ENCODE data around the gene ZNF496.
"Not testable (repeated sequence)": the region's sequence is repeated elsewhere in the genome, so short reads cannot be mapped to it uniquely, and the experiment has no call there.

ZNF496 gene

DNA sequence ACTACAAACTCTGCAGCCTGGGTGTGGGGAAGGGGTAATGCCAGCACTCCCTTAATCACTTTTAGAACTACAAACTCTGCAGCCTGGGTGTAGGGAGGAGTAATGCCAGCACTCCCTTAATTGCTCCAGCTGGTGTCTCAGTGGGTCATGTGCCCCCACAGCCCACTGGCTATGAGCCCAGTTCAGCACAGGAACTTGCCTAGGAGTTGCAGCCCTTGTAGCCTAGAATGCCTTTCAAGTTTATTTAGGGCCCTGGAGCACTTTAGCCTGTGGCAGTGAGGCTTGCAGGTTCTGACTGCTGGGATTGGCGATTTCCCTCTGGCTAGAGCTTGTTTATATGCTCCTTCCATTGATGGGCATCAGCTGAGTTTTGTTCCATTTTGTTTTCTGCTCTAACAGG is 58.7 kb downstream of the ZNF496 start:
- Histone ChIP-seq H3K27me3 (replicated peaks) (no peaks in the 10 kb centered on the region), H3K4me3 (ENCODE audit: low read depth, low read length) (no peak overlapping the region), H3K36me3 (replicated peaks) (no peaks in the 10 kb centered on the region), H3K27ac (no peak overlapping the region)
- in situ Hi-C loops (cut with HindIII; ENCODE audit: low pct_ligation_motif_present, low sequenced_read_pairs) = no loop called here
- DNase-seq = no peak
- TF ChIP-seq, protein P1, sequence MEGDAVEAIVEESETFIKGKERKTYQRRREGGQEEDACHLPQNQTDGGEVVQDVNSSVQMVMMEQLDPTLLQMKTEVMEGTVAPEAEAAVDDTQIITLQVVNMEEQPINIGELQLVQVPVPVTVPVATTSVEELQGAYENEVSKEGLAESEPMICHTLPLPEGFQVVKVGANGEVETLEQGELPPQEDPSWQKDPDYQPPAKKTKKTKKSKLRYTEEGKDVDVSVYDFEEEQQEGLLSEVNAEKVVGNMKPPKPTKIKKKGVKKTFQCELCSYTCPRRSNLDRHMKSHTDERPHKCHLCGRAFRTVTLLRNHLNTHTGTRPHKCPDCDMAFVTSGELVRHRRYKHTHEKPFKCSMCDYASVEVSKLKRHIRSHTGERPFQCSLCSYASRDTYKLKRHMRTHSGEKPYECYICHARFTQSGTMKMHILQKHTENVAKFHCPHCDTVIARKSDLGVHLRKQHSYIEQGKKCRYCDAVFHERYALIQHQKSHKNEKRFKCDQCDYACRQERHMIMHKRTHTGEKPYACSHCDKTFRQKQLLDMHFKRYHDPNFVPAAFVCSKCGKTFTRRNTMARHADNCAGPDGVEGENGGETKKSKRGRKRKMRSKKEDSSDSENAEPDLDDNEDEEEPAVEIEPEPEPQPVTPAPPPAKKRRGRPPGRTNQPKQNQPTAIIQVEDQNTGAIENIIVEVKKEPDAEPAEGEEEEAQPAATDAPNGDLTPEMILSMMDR (IDR thresholded peaks at IDR 0.05; ENCODE audit: low read depth, low read length, missing control alignments) = no peak

DNA sequence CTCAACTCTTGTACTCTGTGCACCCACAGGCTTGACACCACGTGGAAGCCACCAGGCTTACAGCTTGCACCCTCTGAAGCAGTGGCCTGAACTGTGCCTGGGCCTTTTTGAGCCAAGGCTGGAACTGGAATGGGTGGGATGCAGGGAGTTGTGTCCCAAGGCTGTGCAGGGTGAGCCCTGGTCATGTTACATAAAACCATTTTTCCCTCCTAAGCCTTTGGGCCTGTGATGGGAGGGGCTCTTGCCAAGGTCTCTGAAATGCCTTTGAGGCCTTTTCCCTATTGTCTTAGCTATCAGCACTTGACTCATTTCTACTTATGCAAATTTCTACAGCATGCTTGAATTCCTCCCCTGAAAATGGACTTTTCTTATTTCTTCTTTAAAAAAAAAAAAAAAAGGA is 61.7 kb downstream of the ZNF496 start:
- no peak for DNase-seq
- H3K36me3 ChIP-seq (replicated peaks) = no peaks in the 10 kb centered on the region
- H3K27me3 ChIP-seq (replicated peaks) = no peaks in the 10 kb centered on the region
- H3K27ac ChIP-seq = no peak overlapping the region
- TF ChIP-seq, protein P1 (IDR thresholded peaks at IDR 0.05; ENCODE audit: low read depth, low read length, missing control alignments) = no peak
- H3K4me3 ChIP-seq (ENCODE audit: low read depth, low read length) = no peak overlapping the region
- in situ Hi-C loops (cut with HindIII; ENCODE audit: low pct_ligation_motif_present, low sequenced_read_pairs) = no loop called here

DNA sequence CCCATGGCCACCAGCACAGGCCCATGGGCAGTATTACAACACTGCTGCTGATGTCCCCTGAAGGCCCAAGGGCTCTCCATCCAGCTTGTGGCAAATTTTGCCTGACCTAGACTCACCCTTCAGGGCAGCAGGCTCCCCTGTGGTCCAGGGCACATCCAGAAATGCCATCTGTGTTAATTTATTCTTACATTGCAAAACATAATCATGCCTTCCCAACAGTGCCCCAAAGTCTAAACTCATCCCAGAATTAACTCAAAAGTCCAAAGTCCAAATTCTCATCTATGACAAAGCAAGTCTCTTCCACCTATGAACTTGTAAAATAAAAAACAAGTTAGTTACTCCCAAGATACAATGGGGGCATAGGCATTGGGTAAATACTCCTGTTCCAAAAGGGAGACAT is 62.5 kb downstream of the ZNF496 start:
- Histone ChIP-seq H3K27ac (no peak overlapping the region), H3K4me3 (ENCODE audit: low read depth, low read length) (no peak overlapping the region), H3K27me3 (replicated peaks) (no peaks in the 10 kb centered on the region), H3K36me3 (replicated peaks) (no peaks in the 10 kb centered on the region)
- DNase-seq = no peak
- TF ChIP-seq, protein P1 (IDR thresholded peaks at IDR 0.05; ENCODE audit: low read depth, low read length, missing control alignments) = no peak
- in situ Hi-C loops (cut with HindIII; ENCODE audit: low pct_ligation_motif_present, low sequenced_read_pairs) = no loop called here

DNA sequence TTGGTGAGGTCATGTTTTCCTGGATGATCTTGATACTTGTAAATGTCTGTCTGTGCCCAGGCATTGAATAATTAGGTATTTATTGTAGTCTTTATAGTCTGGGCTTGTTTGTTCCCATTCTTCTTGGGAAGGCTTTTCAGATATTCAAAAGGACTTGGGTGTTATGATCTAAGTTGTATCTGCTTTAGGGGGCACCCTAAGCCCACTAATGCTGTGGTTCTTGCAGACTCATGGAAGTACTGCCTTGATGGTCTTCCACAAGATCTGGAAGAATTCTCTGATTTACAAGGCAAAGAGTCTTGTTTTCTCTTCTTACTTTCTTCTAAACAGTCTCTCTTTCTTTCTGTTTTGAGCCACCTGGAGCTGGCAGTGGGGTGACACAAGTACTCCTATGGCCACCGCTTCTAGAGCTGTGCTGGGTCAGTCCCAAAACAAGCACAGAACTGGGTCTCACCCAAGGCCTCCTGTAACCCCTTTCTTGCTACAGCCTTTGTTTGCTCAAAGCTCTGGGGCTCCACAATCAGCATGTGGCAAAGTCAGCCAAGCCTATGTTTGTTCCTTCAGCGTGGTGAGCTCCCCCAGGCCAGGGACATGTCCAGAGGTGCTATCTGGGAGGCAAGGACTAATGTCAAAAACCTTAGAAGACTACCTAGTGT is 63.1 kb downstream of the ZNF496 start:
- Histone ChIP-seq H3K27me3 (replicated peaks) (no peaks in the 10 kb centered on the region), H3K36me3 (replicated peaks) (no peaks in the 10 kb centered on the region), H3K4me3 (ENCODE audit: low read depth, low read length) (no peak overlapping the region), H3K27ac (no peak overlapping the region)
- in situ Hi-C loops (cut with HindIII; ENCODE audit: low pct_ligation_motif_present, low sequenced_read_pairs) = no loop called here
- no peak for DNase-seq
- TF ChIP-seq, protein P1 (IDR thresholded peaks at IDR 0.05; ENCODE audit: low read depth, low read length, missing control alignments) = no peak

DNA sequence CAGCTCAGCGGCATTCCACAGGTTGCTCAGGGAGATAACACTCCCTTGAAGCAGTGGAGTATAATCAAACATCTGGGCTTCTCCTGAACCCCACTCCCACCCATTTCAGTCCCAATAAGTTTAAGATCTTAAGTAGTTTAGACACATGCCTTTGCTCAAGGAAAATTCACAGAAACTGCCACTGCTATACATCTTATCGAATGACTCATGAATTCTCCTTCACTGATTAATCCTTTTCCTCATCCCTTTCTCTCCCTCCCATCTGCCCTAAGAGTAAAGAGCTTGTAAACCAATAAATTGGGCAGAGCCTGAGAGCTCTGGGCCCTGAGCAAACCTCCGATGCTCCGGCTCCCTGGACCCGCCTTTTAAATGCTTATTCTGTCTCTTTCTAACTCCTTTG is 65.6 kb downstream of the ZNF496 start:
- Histone ChIP-seq H3K27ac (no peak overlapping the region), H3K36me3 (replicated peaks) (no peaks in the 10 kb centered on the region), H3K4me3 (ENCODE audit: low read depth, low read length) (no peak overlapping the region), H3K27me3 (replicated peaks) (no peaks in the 10 kb centered on the region)
- in situ Hi-C loops (cut with HindIII; ENCODE audit: low pct_ligation_motif_present, low sequenced_read_pairs) = no loop called here
- TF ChIP-seq, protein P1 (IDR thresholded peaks at IDR 0.05; ENCODE audit: low read depth, low read length, missing control alignments) = no peak
- peak; percentile 9 for DNase-seq

DNA sequence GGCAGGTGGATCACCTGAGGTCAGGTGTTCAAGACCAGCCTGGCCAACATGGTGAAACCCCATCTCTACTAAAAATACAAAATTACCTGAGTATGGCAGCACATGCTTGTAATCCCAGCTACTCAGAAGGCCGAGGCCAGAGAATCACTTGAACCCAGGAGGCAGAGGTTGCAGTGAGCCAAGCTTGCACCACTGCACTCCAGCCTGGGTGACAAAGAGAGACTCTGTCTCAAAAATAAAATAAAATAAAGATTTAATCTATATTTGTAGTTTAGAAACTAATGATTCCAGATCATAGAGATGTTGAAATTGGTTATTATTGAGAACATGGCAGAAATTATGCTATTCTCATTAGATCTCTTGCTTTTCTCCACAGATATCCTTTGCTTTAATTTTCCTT is 75.9 kb downstream of the ZNF496 start, which contains the start of gene VN1R5:
Gene VN1R5 (plus strand): TSS at position 301 of the 400 bp plus-strand sequence.
- H3K27me3 ChIP-seq (replicated peaks); H3K27ac ChIP-seq; H3K36me3 ChIP-seq (replicated peaks); DNase-seq; H3K4me3 ChIP-seq (ENCODE audit: low read depth, low read length); in situ Hi-C loops (cut with HindIII; ENCODE audit: low pct_ligation_motif_present, low sequenced_read_pairs): not testable (repeated sequence)

Measured in brain microvascular endothelial cell (primary cell).